A549 (cell line): ENCODE measurements around the gene SAG.

ENCODE experiments used
- CHD2 ChIP-seq: fragments of 150-350 bp; IDR thresholded peaks from 2 replicates; pipeline ENCODE4 v1.6.1; 2014; ENCODE audit warnings: low read length; ENCODE audit not compliant: partially characterized antibody
- CTCF ChIP-seq: fragments of >200 bp; sonication (Bioruptor Twin); formaldehyde crosslinking; IDR thresholded peaks from 3 replicates; pipeline ENCODE4 v1.5.1; 2016
- EP300 ChIP-seq, 2 experiments: fragments of >200 bp; sonication (Bioruptor Twin); formaldehyde crosslinking; IDR thresholded peaks; 2 replicates in 1 of 2; 3 replicates in 1 of 2; pipeline ENCODE4 v1.6.1; 2016 to 2017
- HDAC2 ChIP-seq: fragments of 200-600 bp; sonication (generic); IDR thresholded peaks from 2 replicates; pipeline ENCODE4 v1.6.1; 2016
- MAFK ChIP-seq: fragments of 450-650 bp; IDR thresholded peaks from 2 replicates; pipeline ENCODE4 v1.6.1; 2014; ENCODE audit not compliant: partially characterized antibody
- MAX ChIP-seq: IDR thresholded peaks from 2 replicates; pipeline ENCODE4 v1.6.1; 2012
- MAZ ChIP-seq: fragments of 150-350 bp; IDR thresholded peaks from 2 replicates; pipeline ENCODE4 v1.6.1; 2014; ENCODE audit warnings: antibody characterized with exemption, low read depth, low read length, borderline replicate concordance
- MYC ChIP-seq: IDR thresholded peaks from 2 replicates; pipeline ENCODE4 v1.6.1; 2012; ENCODE audit warnings: mild to moderate bottlenecking, inconsistent platforms, low read length, improper control_type of control experiment, borderline replicate concordance
- POLR2A ChIP-seq: IDR thresholded peaks from 2 replicates; pipeline ENCODE4 v1.6.1; 2012; ENCODE audit warnings: mild to moderate bottlenecking, low read length
- REST ChIP-seq: fragments of 200-600 bp; sonication (generic); IDR thresholded peaks from 2 replicates; pipeline ENCODE4 v1.6.1; 2016; ENCODE audit warnings: antibody characterized with exemption, mild to moderate bottlenecking, moderate library complexity
- RNF2 ChIP-seq: fragments of 200-600 bp; sonication (generic); IDR thresholded peaks from 2 replicates; pipeline ENCODE4 v1.6.1; 2016; ENCODE audit warnings: low read depth, mild to moderate bottlenecking, antibody characterized with exemption, moderate library complexity, borderline replicate concordance
- SREBF2 ChIP-seq: fragments of 450-650 bp; IDR thresholded peaks from 2 replicates; pipeline ENCODE4 v1.6.1; 2014; ENCODE audit warnings: mild to moderate bottlenecking, moderate library complexity
- USF2 ChIP-seq: fragments of 450-650 bp; IDR thresholded peaks from 2 replicates; pipeline ENCODE4 v1.6.1; 2014; ENCODE audit warnings: antibody characterized with exemption

GRCh38 chr2:233342301-233342700 lies 34.7 kb downstream of the SAG start:
- TF ChIP-seq MAX (no peak), POLR2A (no peak), HDAC2 (no peak), CHD2 (no peak), CTCF (no peak), RNF2 (no peak), SREBF2 (no peak), REST (no peak), EP300 (IDR thresholded peaks at IDR 0.05) (no peak), MAZ (no peak), MYC (no peak), USF2 (no peak), MAFK (no peak)
